ENCODE measurements around the gene RTP5. TPM values are rescaled to one million over a fixed set of nuclear protein-coding genes. Genes with fewer than 3 reads are reported as not detected.
"Not testable (repeated sequence)": the region's sequence is repeated elsewhere in the genome, so short reads cannot be mapped to it uniquely, and the experiment has no call there.

Gene RTP5
- not detected in 2 replicates for total RNA-seq (ENCODE audit: low replicate concordance)

- TF ChIP-seq, protein P1, sequence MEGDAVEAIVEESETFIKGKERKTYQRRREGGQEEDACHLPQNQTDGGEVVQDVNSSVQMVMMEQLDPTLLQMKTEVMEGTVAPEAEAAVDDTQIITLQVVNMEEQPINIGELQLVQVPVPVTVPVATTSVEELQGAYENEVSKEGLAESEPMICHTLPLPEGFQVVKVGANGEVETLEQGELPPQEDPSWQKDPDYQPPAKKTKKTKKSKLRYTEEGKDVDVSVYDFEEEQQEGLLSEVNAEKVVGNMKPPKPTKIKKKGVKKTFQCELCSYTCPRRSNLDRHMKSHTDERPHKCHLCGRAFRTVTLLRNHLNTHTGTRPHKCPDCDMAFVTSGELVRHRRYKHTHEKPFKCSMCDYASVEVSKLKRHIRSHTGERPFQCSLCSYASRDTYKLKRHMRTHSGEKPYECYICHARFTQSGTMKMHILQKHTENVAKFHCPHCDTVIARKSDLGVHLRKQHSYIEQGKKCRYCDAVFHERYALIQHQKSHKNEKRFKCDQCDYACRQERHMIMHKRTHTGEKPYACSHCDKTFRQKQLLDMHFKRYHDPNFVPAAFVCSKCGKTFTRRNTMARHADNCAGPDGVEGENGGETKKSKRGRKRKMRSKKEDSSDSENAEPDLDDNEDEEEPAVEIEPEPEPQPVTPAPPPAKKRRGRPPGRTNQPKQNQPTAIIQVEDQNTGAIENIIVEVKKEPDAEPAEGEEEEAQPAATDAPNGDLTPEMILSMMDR (IDR thresholded peaks at IDR 0.05; ENCODE audit: insufficient read depth, low read length): no peak
- DNase-seq (ENCODE audit: low read depth): no peak
- H3K4me3 ChIP-seq (ENCODE audit: low read depth, low read length): no peak within 1 kb of the TSS
Measured at GRCh38 chr2:241869087-241869961, at the start of gene RTP5. Gene RTP5, plus strand, starts transcription at chr2:241869729. Its CDS starts 28 bp downstream, at chr2:241869757.

DNA sequence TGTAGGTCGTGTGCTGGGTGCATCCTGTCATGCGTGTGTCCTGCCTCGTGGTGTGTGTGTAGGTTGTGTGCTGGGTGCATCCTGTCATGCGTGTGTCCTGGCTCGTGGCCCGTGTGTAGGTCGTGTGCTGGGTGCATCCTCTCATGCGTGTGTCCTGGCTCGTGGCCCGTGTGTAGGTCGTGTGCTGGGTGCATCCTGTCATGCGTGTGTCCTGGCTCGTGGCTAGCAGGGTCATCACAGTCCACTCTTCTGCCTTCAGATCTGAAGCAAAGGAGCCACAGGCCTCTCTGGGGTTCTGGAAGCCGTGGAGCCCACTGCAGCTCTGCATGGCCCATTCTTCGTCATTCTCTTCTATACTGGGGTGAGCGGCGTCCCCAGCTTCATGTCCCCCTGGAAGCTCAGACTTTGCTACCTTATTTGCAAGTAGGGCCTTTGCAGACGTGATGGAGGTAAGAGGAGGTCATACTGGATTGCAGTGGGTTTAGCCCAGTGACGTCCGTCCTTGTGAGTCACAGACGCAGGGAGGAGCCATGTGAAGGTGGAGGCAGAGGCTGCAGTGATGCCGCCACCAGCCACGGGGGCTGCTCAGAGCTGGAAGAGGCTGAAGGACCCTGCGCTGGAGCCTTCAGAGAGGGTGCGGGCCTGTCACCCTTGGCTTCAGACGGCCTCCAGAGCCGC is 49.4 kb upstream of the RTP5 start:
- DNase-seq (ENCODE audit: low read depth): not testable (repeated sequence)

GRCh38 chr2:241820625-241821384 is 48.7 kb upstream of the RTP5 start:
- no peak overlapping the region for H3K4me3 ChIP-seq (ENCODE audit: low read depth, low read length)
- TF ChIP-seq, protein P1 (IDR thresholded peaks at IDR 0.05; ENCODE audit: insufficient read depth, low read length): no peak
- DNase-seq (ENCODE audit: low read depth): no peak

More for the DNA sequence above, 49.4 kb upstream of the RTP5 start:
- H3K4me3 ChIP-seq (ENCODE audit: low read depth, low read length): not testable (repeated sequence)

DNA sequence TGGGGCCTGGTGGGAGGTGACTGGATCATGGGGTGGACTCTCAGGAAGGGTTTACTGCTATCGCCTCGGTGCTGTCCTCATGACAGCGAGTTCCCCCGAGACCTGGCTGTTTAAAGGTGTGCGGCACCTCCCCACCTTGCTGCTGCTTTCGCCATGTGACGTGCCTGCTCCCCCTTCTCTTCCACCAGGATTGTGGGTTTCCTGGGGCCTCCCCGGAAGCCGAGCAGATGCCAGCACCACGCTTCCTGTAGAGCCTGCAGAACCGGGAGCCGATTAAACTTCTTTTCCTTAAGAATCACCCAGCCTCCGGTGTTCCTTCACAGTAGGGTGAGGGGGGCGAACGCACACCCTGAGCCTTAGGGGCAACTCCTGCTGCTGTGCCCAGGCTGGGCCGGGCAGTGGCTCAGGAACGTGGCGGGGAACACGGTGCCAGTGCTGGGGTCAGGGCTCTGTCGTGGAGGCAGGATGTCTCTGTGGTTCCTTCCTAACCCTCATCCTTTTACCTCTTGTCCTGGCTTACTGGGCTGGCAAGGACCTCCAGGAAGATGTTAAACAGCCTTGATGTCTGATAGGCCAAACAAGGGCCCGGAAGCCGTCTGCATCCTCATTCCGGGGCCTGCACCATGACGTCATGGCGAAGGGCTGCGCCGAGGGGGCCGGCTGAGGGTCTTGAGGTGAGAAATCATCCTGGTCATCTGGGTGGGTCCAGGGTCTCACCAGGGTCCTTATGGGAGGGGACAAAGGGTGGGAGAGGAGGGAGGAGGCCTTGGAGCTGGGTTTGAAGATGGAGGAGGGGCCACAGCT is 47.9 kb upstream of the RTP5 start:
- no peak for DNase-seq (ENCODE audit: low read depth)
- TF ChIP-seq, protein P1 (IDR thresholded peaks at IDR 0.05; ENCODE audit: insufficient read depth, low read length): no peak
- no peak overlapping the region for H3K4me3 ChIP-seq (ENCODE audit: low read depth, low read length)

GRCh38 chr2:241822264-241822623 is 47.3 kb upstream of the RTP5 start:
- H3K4me3 ChIP-seq (ENCODE audit: low read depth, low read length): no peak overlapping the region
- DNase-seq (ENCODE audit: low read depth): no peak
- TF ChIP-seq, protein P1 (IDR thresholded peaks at IDR 0.05; ENCODE audit: insufficient read depth, low read length): no peak

GRCh38 chr2:241823531-241824437 is 45.7 kb upstream of the RTP5 start:
- H3K4me3 ChIP-seq (ENCODE audit: low read depth, low read length); DNase-seq (ENCODE audit: low read depth): not testable (repeated sequence)

All from fibroblast of the aortic adventitia (primary cell).